ENCODE results near the gene PDZK1IP1. TPM values are rescaled to one million over a fixed set of nuclear protein-coding genes. Genes with fewer than 3 reads are reported as not detected.

The PDZK1IP1 gene
- total RNA-seq, 1 donor from 2014 or later = not detected

DNA sequence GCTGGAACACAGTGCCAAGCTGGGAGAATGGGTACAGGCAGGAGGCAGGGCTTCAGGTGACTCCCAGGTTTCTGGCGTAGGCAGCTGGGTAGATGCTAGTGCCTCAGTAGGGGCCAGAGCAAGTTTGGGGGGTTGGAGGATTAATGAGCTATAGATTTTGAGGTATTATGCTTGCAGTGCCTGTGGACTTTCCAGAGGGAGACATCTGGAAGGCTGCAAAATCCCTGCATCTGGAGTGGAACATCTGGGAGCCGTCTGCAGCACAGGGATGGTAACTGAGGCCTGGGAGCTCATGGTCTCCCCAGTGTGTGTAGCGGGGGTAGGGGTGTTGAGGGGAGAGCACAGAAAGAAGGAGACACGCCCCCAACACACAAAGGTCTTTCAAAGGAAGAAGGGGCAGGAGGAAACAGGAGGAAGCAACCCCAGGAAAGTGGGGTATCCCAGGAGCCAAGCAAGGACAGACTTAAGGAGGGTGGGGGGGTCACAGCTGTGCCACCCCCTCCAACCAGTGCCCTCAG is 2.2 kb upstream of the PDZK1IP1 start:
- Mint-ChIP-seq H3K4me1 (ENCODE audit: low read depth, unreplicated experiment) (peaks cover 14% of the 10 kb centered on the region), H3K4me3 (ENCODE audit: unreplicated experiment) (no peak overlapping the region), H3K9me3 (ENCODE audit: unreplicated experiment) (peaks cover 2% of the 10 kb centered on the region), H3K27ac (ENCODE audit: unreplicated experiment) (peak overlapping the region; percentile 77), H3K36me3 (ENCODE audit: unreplicated experiment) (no peaks in the 10 kb centered on the region), H3K27me3 (ENCODE audit: unreplicated experiment) (peaks cover 4% of the 10 kb centered on the region)
- DNase-seq = no peak
- TF ChIP-seq, protein P1, sequence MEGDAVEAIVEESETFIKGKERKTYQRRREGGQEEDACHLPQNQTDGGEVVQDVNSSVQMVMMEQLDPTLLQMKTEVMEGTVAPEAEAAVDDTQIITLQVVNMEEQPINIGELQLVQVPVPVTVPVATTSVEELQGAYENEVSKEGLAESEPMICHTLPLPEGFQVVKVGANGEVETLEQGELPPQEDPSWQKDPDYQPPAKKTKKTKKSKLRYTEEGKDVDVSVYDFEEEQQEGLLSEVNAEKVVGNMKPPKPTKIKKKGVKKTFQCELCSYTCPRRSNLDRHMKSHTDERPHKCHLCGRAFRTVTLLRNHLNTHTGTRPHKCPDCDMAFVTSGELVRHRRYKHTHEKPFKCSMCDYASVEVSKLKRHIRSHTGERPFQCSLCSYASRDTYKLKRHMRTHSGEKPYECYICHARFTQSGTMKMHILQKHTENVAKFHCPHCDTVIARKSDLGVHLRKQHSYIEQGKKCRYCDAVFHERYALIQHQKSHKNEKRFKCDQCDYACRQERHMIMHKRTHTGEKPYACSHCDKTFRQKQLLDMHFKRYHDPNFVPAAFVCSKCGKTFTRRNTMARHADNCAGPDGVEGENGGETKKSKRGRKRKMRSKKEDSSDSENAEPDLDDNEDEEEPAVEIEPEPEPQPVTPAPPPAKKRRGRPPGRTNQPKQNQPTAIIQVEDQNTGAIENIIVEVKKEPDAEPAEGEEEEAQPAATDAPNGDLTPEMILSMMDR (IDR thresholded peaks at IDR 0.05; ENCODE audit: partially characterized antibody, unreplicated experiment) = no peak

DNA sequence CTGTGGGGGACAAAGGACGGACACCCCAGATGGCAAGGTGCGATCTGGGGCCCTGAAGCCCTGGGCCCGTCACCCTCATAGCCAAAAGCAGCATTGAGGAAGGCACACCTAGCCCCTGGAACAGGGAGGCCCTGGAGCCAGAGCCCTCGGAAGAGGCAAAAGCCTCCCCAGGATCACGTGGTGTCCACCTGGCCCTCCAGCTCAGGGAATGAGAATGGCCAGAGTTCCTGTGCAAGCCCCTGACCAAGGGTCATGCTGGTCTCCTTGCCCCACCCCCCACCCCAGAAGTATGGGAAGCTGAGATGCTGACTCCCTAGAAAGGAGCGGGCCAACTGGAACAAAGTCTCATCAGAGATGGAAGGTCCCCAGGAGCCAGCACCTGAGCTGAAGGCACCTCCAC is 1.0 kb upstream of the PDZK1IP1 start:
- Mint-ChIP-seq H3K9me3 (ENCODE audit: unreplicated experiment) (peaks cover 2% of the 10 kb centered on the region), H3K27ac (ENCODE audit: unreplicated experiment) (no peak overlapping the region), H3K36me3 (ENCODE audit: unreplicated experiment) (no peaks in the 10 kb centered on the region), H3K27me3 (ENCODE audit: unreplicated experiment) (peaks cover 4% of the 10 kb centered on the region), H3K4me1 (ENCODE audit: low read depth, unreplicated experiment) (peaks cover 14% of the 10 kb centered on the region), H3K4me3 (ENCODE audit: unreplicated experiment) (no peak overlapping the region)
- DNase-seq = no peak
- TF ChIP-seq, protein P1 (IDR thresholded peaks at IDR 0.05; ENCODE audit: partially characterized antibody, unreplicated experiment) = no peak

DNA sequence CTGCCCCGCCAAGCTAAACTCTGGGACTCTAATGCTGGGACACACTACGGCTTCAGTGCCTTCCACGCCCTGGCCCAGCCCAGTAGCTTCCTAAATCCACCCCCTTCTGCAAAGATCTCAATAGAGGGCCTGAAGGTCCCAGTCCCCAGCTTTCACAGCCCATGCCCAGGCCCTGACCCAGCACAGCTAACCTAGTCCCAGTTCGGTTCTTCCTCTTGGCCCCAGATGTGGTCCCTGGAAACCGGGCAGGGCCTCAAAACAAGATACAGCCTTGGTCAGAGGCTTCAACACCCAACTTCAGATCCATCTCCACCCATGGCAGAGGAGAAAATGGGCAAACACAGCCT is 646 bp upstream of the PDZK1IP1 start:
- Mint-ChIP-seq H3K4me1 (ENCODE audit: low read depth, unreplicated experiment) (peaks cover 16% of the 10 kb centered on the region), H3K27ac (ENCODE audit: unreplicated experiment) (no peak overlapping the region)

GRCh38 chr1:47188791-47189785 is 748 bp downstream of the PDZK1IP1 start:
- no peak overlapping the region for H3K27ac Mint-ChIP-seq (ENCODE audit: unreplicated experiment)
- no peaks in the 10 kb centered on the region for H3K36me3 Mint-ChIP-seq (ENCODE audit: unreplicated experiment)
- H3K27me3 Mint-ChIP-seq (ENCODE audit: unreplicated experiment) = peaks cover 5% of the 10 kb centered on the region
- H3K4me3 Mint-ChIP-seq (ENCODE audit: unreplicated experiment) = no peak overlapping the region
- H3K4me1 Mint-ChIP-seq (ENCODE audit: low read depth, unreplicated experiment) = peaks cover 17% of the 10 kb centered on the region
- TF ChIP-seq, protein P1 (IDR thresholded peaks at IDR 0.05; ENCODE audit: partially characterized antibody, unreplicated experiment) = no peak
- H3K9me3 Mint-ChIP-seq (ENCODE audit: unreplicated experiment) = peaks cover 7% of the 10 kb centered on the region
- no peak for DNase-seq

More for the DNA sequence above, 646 bp upstream of the PDZK1IP1 start:
- Mint-ChIP-seq H3K36me3 (ENCODE audit: unreplicated experiment) (no peaks in the 10 kb centered on the region), H3K9me3 (ENCODE audit: unreplicated experiment) (peaks cover 3% of the 10 kb centered on the region), H3K4me3 (ENCODE audit: unreplicated experiment) (no peak overlapping the region), H3K27me3 (ENCODE audit: unreplicated experiment) (peaks cover 4% of the 10 kb centered on the region)
- no peak for DNase-seq
- TF ChIP-seq, protein P1 (IDR thresholded peaks at IDR 0.05; ENCODE audit: partially characterized antibody, unreplicated experiment) = no peak

DNA sequence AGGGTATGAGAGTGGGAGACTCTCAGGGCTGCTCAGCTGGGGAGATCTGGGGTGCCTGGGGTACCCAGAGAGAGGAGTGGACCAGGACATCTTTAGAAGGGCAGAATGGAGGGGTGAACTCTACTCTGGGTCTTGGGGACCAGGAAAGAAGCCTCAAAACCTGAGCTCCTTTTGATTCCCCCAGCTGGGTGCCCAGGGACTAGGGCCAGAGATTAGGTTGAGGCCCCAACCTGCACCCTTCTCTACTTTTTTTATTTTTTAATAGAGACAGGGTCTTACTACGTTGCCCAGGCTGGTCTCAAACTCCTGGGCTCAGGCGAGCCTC is 1.9 kb downstream of the PDZK1IP1 start:
- TF ChIP-seq, protein P1 (IDR thresholded peaks at IDR 0.05; ENCODE audit: partially characterized antibody, unreplicated experiment) = no peak
- Mint-ChIP-seq H3K4me3 (ENCODE audit: unreplicated experiment) (no peak overlapping the region), H3K9me3 (ENCODE audit: unreplicated experiment) (peaks cover 9% of the 10 kb centered on the region), H3K36me3 (ENCODE audit: unreplicated experiment) (no peaks in the 10 kb centered on the region), H3K4me1 (ENCODE audit: low read depth, unreplicated experiment) (peaks cover 12% of the 10 kb centered on the region), H3K27me3 (ENCODE audit: unreplicated experiment) (peaks cover 7% of the 10 kb centered on the region), H3K27ac (ENCODE audit: unreplicated experiment) (no peak overlapping the region)
- no peak for DNase-seq

Data from glutamatergic neuron (in vitro differentiated cells).